Mucosa of stomach (tissue), 1 donor: ENCODE data around the gene SIGLECL1.

Experiments
- H3K27me3 ChIP-seq: one replicate; pipeline ENCODE4 v1.7.0; 2013; ENCODE audit warnings: mild to moderate bottlenecking, low read length; ENCODE audit not compliant: control insufficient read depth, insufficient read depth
- H3K36me3 ChIP-seq: one replicate; pipeline ENCODE4 v1.7.0; 2013; ENCODE audit warnings: low read length; ENCODE audit not compliant: control insufficient read depth, insufficient read depth
- H3K4me1 ChIP-seq: one replicate; pipeline ENCODE4 v1.7.0; 2013; ENCODE audit warnings: mild to moderate bottlenecking, low read length; ENCODE audit not compliant: control insufficient read depth, insufficient read depth
- H3K4me3 ChIP-seq: one replicate; pipeline ENCODE4 v1.7.0; 2013; ENCODE audit warnings: low read length
- H3K9ac ChIP-seq: one replicate; pipeline ENCODE4 v1.7.0; 2013; ENCODE audit warnings: mild to moderate bottlenecking, low read length, moderate library complexity
- H3K9me3 ChIP-seq: one replicate; pipeline ENCODE4 v1.7.0; 2013; ENCODE audit warnings: mild to moderate bottlenecking, low read length, moderate library complexity; ENCODE audit not compliant: control insufficient read depth
- donor health status: Pancreatic carcinoma.

The SIGLECL1 gene

DNA sequence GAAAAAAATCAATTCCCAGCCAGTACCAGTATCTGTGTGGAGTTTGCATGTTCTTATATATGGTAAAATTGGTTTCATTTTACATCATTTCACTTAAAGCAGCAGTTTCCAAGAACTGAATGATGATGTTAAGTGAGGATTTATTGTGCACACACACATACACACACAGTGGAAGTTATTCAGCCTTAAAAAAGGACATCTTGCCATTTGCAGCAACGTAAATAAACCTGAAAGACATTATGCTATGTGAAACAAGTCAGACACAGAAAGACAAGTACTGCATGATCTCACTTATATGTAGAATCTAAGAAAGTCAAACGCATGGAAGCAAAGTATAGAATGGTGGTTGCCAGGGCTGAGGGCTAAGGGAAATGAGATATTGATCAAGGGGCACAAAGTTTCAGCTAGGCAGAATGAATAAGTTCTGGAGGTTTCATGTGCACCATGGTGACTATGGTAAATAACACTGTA lies 5.3 kb downstream of the SIGLECL1 start:
- no peak overlapping the region for H3K9ac ChIP-seq
- no peaks in the 10 kb centered on the region for H3K4me1 ChIP-seq
- no peaks in the 10 kb centered on the region for H3K36me3 ChIP-seq
- no peaks in the 10 kb centered on the region for H3K27me3 ChIP-seq
- no peak overlapping the region for H3K4me3 ChIP-seq
- H3K9me3 ChIP-seq, result no peaks in the 10 kb centered on the region

DNA sequence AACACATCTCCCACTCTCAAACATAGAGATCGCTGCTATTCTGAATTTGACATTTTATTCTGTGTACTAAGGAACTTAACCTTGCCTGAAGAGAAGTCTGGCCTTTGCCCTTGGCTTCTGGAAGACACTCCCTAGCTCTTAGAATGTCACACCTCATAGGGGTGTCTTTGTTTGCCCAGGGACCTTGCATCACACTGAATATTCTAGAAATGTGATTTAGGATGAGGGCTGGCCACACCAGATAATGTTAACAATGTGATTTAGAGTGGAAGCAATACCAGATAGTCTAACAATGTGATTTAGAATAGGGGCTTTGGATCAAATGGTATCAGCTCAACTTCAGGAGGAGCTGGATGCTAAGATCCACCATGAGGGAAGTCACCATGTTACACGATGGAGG lies 6.6 kb downstream of the SIGLECL1 start:
- H3K9ac ChIP-seq, result no peak overlapping the region
- no peak overlapping the region for H3K4me3 ChIP-seq
- no peaks in the 10 kb centered on the region for H3K9me3 ChIP-seq
- H3K4me1 ChIP-seq, result no peaks in the 10 kb centered on the region
- no peaks in the 10 kb centered on the region for H3K27me3 ChIP-seq
- no peaks in the 10 kb centered on the region for H3K36me3 ChIP-seq

DNA sequence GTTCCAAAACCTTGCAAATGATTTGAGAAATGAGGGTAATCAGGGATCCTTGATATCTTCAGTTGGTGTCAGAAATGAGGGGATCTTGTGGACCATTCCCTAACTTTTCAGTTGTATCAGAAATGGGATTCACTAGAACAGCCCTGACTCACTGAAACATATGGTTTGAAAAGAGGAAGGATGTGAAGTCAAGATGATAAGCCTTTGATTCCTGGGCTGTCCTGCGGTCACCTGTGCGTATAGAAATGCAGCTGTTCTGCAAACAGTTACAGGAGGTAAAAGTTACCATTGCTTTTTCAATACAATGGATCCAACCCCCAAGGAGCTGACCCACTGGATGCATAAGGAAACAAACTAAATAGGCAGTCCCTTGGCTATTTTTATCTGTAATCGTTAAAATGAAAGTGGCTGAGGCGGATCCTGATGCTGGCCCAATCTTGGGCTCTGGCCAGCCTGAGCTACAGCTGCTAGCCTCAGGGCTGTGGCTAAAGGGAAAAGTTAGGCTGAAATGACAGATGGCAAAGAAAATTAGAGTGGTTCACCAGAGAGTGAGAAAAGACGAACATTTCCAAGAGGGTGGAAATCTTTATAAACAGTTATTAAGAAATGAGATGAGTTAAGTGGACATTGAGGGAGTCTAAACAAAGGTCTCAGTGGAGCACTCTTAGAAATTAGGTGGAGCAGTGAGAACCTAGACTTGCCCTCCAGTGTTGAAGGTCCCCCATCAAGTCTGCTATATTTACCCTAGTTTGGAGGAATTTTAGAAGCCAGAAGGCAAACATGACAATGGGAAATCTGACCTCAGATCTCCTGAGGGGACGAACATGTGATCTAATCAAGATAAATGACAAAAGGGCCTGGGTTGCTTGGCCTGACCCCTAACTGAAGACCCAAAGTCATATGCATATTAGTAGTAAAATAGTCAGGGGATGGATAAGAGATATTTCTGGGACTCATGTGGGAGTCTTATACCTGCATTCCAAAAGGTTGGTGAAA lies 7.6 kb downstream of the SIGLECL1 start:
- Histone ChIP-seq H3K36me3 (no peaks in the 10 kb centered on the region), H3K9ac (no peak overlapping the region), H3K27me3 (no peaks in the 10 kb centered on the region), H3K4me1 (no peaks in the 10 kb centered on the region), H3K9me3 (no peaks in the 10 kb centered on the region), H3K4me3 (no peak overlapping the region)

DNA sequence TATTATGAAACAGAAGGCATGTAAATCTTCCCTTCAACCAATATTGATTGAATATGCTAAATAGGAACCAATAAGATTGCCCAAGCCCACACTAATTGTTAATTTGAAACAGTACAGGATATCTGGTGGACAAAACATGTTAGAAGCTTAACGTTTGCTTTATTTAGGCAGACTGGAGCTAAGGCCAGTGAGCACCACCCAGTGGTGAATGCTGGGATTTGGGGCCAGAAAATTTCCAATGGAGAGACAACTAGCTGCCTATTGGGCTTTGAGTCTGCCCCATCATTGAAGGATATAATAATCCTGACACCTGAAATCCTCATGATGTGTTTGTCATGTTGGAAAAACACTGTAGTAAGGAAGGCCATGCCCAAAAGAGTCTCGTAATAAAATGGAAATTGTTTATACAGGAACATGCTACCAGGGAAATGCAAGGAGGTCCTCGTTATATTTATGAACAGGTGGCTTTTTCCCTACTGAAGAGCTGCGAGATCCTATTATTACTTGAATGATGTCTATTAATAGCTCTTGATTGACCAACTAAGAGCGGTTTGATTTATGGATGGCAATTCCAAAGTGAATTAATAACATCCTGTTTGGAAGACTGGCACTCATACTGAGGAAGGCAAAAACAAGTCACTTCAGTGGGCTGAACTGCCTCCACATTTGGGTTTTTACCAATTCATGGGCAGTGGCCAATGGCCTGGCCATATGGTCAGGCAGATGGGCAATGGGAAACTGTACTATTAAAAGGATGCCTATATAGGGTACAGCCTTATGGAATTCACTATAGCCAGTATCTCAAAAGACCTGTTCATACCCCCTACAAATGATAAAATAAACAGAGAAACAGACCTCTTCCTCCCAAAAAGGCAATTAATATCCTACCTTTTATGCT lies 8.7 kb downstream of the SIGLECL1 start:
- Histone ChIP-seq H3K9ac (no peak overlapping the region), H3K36me3 (no peaks in the 10 kb centered on the region), H3K4me1 (no peaks in the 10 kb centered on the region), H3K9me3 (no peaks in the 10 kb centered on the region), H3K4me3 (no peak overlapping the region), H3K27me3 (no peaks in the 10 kb centered on the region)

DNA sequence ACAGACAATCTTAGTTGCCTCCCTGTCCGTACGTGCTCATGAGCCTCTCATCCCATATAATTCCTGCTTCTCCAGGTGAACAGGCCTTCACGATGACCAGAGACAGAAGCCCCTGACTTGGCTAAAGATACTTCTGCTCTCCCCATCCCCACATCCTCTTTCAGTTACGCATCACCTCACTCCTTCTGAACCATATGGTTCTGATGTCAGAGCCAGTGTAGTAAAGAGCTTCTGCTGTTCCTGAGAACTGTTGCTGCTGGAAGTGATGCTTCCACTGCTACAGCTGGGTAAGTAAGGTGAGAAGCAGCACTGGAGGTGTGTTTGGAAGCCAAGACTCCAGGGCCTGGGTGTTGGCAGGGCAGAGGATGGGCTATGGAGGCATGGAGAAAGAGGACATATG lies 12.9 kb downstream of the SIGLECL1 start:
- Histone ChIP-seq H3K9me3 (no peaks in the 10 kb centered on the region), H3K4me3 (no peak overlapping the region), H3K27me3 (no peaks in the 10 kb centered on the region), H3K4me1 (no peaks in the 10 kb centered on the region), H3K9ac (no peak overlapping the region), H3K36me3 (no peaks in the 10 kb centered on the region)

DNA sequence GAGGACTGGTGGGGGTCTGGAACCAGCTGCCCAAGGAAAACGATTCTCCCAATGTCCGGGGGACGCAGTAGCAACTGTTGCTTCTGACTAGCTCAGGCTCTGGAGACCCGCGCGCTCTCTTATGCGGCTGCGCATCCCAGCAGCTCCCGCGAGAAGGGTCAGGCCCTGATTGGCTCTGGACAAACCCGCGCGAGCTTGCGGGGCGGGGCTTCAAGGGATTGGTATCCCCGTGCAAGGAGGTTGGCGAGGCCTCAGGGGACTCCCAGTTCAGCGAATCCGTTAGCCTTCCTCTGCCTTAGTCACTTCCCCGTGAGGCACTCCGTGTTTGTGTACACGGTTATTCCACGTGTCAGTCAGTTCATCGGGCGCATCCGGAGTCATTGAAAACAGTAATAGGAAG lies 20.2 kb downstream of the SIGLECL1 start:
- no peak overlapping the region for H3K4me3 ChIP-seq
- no peak overlapping the region for H3K9ac ChIP-seq
- no peaks in the 10 kb centered on the region for H3K36me3 ChIP-seq

DNA sequence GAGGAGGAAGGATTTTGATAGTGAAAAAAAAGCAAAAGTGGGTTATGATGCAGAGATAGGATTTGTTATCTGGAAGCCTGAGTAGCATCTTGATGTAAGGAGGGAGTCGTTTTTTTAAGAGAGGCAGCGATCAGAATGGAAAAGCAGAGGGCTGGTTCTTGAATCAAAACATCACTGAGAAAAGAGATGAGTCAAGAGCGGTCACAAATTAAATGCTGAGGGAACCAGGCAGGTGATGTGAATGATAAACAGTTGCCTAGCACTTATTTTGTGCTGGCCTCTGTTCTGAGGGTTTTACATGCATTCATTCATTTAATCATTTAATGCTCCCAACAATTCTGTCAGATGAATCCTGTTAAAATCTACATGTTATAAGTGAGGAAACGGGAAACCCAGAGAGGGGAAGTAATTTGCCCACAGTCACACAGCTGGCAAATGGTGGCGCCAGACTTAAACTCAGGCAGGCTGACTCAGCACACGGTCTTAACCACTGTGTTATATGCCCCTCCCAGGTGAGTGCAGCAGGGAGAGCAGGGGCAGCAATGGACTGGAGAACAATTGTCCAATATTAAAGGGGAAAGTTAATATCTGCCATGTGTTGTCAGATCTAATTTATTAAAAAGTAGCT lies 21.4 kb downstream of the SIGLECL1 start:
- H3K9me3 ChIP-seq, result no peaks in the 10 kb centered on the region
- no peaks in the 10 kb centered on the region for H3K27me3 ChIP-seq
- H3K9ac ChIP-seq, result no peak overlapping the region
- no peaks in the 10 kb centered on the region for H3K36me3 ChIP-seq
- no peaks in the 10 kb centered on the region for H3K4me1 ChIP-seq
- H3K4me3 ChIP-seq, result no peak overlapping the region

More for the DNA sequence above, 20.2 kb downstream of the SIGLECL1 start:
- no peaks in the 10 kb centered on the region for H3K4me1 ChIP-seq
- no peaks in the 10 kb centered on the region for H3K27me3 ChIP-seq
- H3K9me3 ChIP-seq, result no peaks in the 10 kb centered on the region

DNA sequence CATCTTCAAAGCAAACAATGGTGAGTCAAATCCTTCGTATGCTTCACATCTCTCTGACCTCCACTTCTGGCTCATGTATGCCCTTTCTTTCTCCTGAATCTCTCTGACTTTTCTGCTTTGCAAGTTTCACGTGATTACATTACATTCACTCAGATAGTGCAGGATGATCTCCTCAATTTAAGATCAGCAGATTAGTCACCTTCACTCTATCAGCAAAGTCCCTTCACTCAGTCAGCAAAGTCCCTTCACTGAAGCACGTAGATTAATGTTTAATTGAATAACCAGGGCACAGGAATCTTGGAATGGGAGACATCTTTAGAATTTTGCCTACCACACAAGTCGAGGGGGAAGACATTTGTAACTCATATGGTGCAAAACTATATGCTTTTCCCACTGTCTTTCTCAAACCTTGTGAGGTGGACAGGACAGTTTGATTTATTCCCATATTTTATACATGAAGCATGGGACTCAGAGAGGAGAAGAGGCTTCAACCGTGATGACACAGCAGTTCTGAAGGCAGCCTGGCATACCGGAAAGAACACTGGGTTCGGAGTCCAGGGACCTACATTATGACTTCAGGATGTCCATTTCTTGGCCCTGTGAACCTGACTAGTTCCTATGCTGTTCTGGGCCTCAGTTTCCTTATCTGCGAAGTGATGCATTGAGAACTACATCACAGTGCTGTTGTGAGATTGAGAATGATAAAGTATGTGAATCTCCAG lies 23.3 kb downstream of the SIGLECL1 start:
- Histone ChIP-seq H3K27me3 (no peaks in the 10 kb centered on the region), H3K4me1 (no peaks in the 10 kb centered on the region)

DNA sequence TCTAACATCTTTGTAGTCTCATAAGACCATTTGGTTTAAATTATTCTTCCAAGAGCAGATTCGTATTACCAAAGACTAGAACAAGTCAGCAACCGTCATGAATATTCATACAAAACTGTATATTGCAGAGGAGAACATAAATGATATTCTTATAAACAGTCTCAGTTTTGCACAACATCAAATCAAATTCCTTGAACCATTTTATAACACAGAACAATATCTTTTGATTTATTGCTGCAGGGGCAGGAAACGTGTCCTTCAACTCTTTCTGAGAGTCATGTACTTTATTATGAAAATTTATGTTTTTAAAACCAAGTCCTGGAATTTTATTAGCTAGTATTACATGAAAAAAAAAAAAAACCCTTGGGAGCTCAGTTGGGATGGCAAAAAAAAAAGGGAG lies 26.2 kb downstream of the SIGLECL1 start:
- Histone ChIP-seq H3K9me3 (no peaks in the 10 kb centered on the region), H3K9ac (no peak overlapping the region), H3K4me3 (no peak overlapping the region), H3K4me1 (no peaks in the 10 kb centered on the region), H3K27me3 (no peaks in the 10 kb centered on the region), H3K36me3 (no peaks in the 10 kb centered on the region)

More for the DNA sequence above, 23.3 kb downstream of the SIGLECL1 start:
- Histone ChIP-seq H3K4me3 (no peak overlapping the region), H3K9me3 (no peaks in the 10 kb centered on the region), H3K36me3 (no peaks in the 10 kb centered on the region), H3K9ac (no peak overlapping the region)

DNA sequence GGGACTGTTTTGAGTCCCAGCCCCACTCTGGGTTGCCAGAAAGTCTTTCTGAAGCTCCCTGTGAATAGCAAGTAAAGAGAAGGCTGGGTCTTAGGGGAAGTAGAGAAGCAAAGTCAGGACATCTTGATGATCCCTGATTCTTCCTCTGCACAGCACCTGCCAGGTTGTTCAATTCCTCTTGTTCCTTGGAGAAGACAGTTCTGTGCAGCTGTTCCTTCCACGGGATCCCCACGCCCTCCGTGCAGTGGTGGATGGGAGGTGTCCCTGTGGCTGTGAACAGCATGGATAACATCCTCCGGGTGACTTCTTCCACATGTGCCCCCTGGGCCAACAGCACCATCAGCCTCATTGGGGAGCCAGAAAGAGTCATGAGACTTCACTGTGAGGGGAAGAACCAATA lies 31.5 kb downstream of the SIGLECL1 start:
- Histone ChIP-seq H3K4me1 (no peaks in the 10 kb centered on the region), H3K4me3 (no peak overlapping the region), H3K27me3 (no peaks in the 10 kb centered on the region), H3K9me3 (no peaks in the 10 kb centered on the region), H3K36me3 (no peaks in the 10 kb centered on the region), H3K9ac (no peak overlapping the region)

DNA sequence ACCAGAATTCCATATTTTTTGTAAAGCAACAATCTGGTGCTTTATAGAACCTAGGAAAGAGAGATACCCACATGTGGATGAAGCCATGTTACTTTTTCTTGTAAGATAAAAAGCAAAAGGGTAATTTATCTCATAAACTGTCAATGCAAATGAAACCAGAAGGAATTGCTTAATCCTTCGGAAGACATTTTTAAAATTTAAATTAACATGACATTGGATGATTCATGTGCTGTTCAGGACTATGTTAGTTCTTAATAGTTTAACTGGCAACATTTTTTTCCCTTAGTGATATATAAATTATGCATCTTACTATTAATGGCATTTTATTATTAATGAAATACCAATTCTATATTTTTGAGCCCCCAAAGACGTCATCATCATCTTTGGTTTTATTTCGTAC lies 34.8 kb downstream of the SIGLECL1 start:
- no peak overlapping the region for H3K4me3 ChIP-seq
- H3K36me3 ChIP-seq, result no peaks in the 10 kb centered on the region
- H3K9ac ChIP-seq, result no peak overlapping the region
- no peaks in the 10 kb centered on the region for H3K4me1 ChIP-seq
- no peaks in the 10 kb centered on the region for H3K9me3 ChIP-seq
- H3K27me3 ChIP-seq, result no peaks in the 10 kb centered on the region
